Mesendoderm (in vitro differentiated cells): ENCODE measurements around the gene TRPM3. TPM values are rescaled to one million over a fixed set of nuclear protein-coding genes. Genes with fewer than 3 reads are reported as not detected.

Source experiments
- DNase-seq: peaks from one replicate; pipeline ENCODE4 v3.0.0; 2013
- H2AK5ac ChIP-seq: 2 replicates; pipeline ENCODE4 v1.6.1; 2013; ENCODE audit warnings: low read length, inconsistent platforms
- H2BK120ac ChIP-seq: 2 replicates; pipeline ENCODE4 v1.6.1; 2013; ENCODE audit warnings: low read depth, mild to moderate bottlenecking, low read length, moderate library complexity, mixed read lengths
- H2BK15ac ChIP-seq: replicated peaks from 2 replicates; pipeline ENCODE4 v1.6.1; 2013; ENCODE audit warnings: low read depth, mild to moderate bottlenecking, moderate library complexity
- H2BK5ac ChIP-seq: 2 replicates; pipeline ENCODE4 v1.6.1; 2013; ENCODE audit warnings: low read length, inconsistent platforms
- H3K18ac ChIP-seq: 2 replicates; pipeline ENCODE4 v1.6.1; 2013; ENCODE audit warnings: mild to moderate bottlenecking, low read length, mixed read lengths
- H3K23ac ChIP-seq: one replicate; pipeline ENCODE4 v1.6.1; 2013; ENCODE audit warnings: low read length
- H3K27ac ChIP-seq: 2 replicates; pipeline ENCODE4 v1.5.1; 2013; ENCODE audit warnings: low read depth, mild to moderate bottlenecking, inconsistent platforms, low read length, moderate library complexity
- H3K27me3 ChIP-seq: 2 replicates; pipeline ENCODE4 v1.6.1; 2013; ENCODE audit warnings: low read length, control low read depth, mild to moderate bottlenecking, inconsistent platforms; ENCODE audit not compliant: insufficient read depth, poor library complexity
- H3K36me3 ChIP-seq: 2 replicates; pipeline ENCODE4 v1.6.1; 2013; ENCODE audit warnings: low read length, inconsistent platforms; ENCODE audit not compliant: control insufficient read depth, insufficient read depth
- H3K4ac ChIP-seq: one replicate; pipeline ENCODE4 v1.6.1; 2013; ENCODE audit warnings: low read depth, mild to moderate bottlenecking, low read length, moderate library complexity
- H3K4me1 ChIP-seq: 2 replicates; pipeline ENCODE4 v1.6.1; 2013; ENCODE audit warnings: low read depth, low read length, inconsistent platforms; ENCODE audit not compliant: control insufficient read depth
- H3K4me2 ChIP-seq: 2 replicates; pipeline ENCODE4 v1.6.1; 2013; ENCODE audit warnings: low read length
- H3K4me3 ChIP-seq: 2 replicates; pipeline ENCODE4 v1.5.1; 2013; ENCODE audit warnings: mild to moderate bottlenecking, low read length
- H3K56ac ChIP-seq: one replicate; pipeline ENCODE4 v1.6.1; 2013; ENCODE audit warnings: low read length
- H3K79me1 ChIP-seq: 2 replicates; pipeline ENCODE4 v1.6.1; 2013; ENCODE audit warnings: low read length, inconsistent platforms
- H3K79me2 ChIP-seq: 2 replicates; pipeline ENCODE4 v1.6.1; 2013; ENCODE audit warnings: mild to moderate bottlenecking, low read length; ENCODE audit not compliant: control insufficient read depth, insufficient read depth
- H3K9ac ChIP-seq: 2 replicates; pipeline ENCODE4 v1.6.1; 2013; ENCODE audit warnings: low read length, inconsistent platforms
- H4K5ac ChIP-seq: one replicate; pipeline ENCODE4 v1.6.1; 2013; ENCODE audit warnings: low read length
- H4K8ac ChIP-seq: one replicate; pipeline ENCODE4 v1.6.1; 2013; ENCODE audit warnings: low read depth, mild to moderate bottlenecking, control low read depth, low read length, moderate library complexity
- WGBS: extraction: QIAGEN DNeasy Blood & Tissue Kit; methylation state at CpG from one replicate; pipeline ENCODE4 v1.1.7; 2013; ENCODE audit warnings: low lambda C conversion rate, missing lambda C conversion rate; ENCODE audit not compliant: insufficient coverage; ENCODE audit errors: extremely low coverage; 5-methylcytosine and 5-hydroxymethylcytosine counted together
- polyA plus RNA-seq, 2 experiments: library from polyadenylated mRNA; stranded (reverse); fragments of 200-250 nt; gene quantifications; one replicate each; pipeline ENCODE4 v1.2.3, GENCODE V29; 2013

The TRPM3 gene
- 2.1 TPM for polyA plus RNA-seq (2013, experiment 1 of 2)
- 2.5 TPM for polyA plus RNA-seq (2013, experiment 2 of 2)

GRCh38 chr9:71121275-71122021 is at the start of gene TRPM3:
Gene TRPM3, minus strand, starts transcription at chr9:71121621. Its CDS starts 267 bp downstream, at chr9:71121354.
- H3K23ac ChIP-seq: no peak within 1 kb of the TSS
- peak; percentile 54 for DNase-seq
- peak within 1 kb of the TSS; percentile 51 for H3K27ac ChIP-seq
- H2AK5ac ChIP-seq: no peak within 1 kb of the TSS
- H3K79me1 ChIP-seq: no peaks in the 10 kb centered on the region
- peak within 1 kb of the TSS; percentile 92 for H3K18ac ChIP-seq
- H3K4me1 ChIP-seq: peaks cover 2% of the 10 kb centered on the region
- H3K4me2 ChIP-seq: peak within 1 kb of the TSS; percentile 81
- no peaks in the 10 kb centered on the region for H3K79me2 ChIP-seq
- H4K8ac ChIP-seq: no peak within 1 kb of the TSS
- no CpG with 5 or more reads among the region's 19 CpGs for WGBS
- H2BK5ac ChIP-seq: no peak within 1 kb of the TSS
- H3K56ac ChIP-seq: no peak within 1 kb of the TSS
- H2BK120ac ChIP-seq: no peak within 1 kb of the TSS
- H3K27me3 ChIP-seq: no peaks in the 10 kb centered on the region
- H3K36me3 ChIP-seq: no peaks in the 10 kb centered on the region
- H4K5ac ChIP-seq: no peak within 1 kb of the TSS
- H3K4me3 ChIP-seq: peak within 1 kb of the TSS; percentile 33
- peak within 1 kb of the TSS; percentile 46 for H3K9ac ChIP-seq
- H2BK15ac ChIP-seq: no peak within 1 kb of the TSS
- H3K4ac ChIP-seq: peak within 1 kb of the TSS; percentile 27

- Histone ChIP-seq H3K27ac (no peak overlapping the region), H3K4me1 (no peaks in the 10 kb centered on the region), H2BK5ac (no peak overlapping the region), H4K5ac (no peak overlapping the region), H3K4me2 (no peak overlapping the region), H3K4ac (no peak overlapping the region), H2AK5ac (no peak overlapping the region), H3K4me3 (no peak overlapping the region), H4K8ac (no peak overlapping the region), H3K18ac (no peak overlapping the region), H2BK120ac (no peak overlapping the region), H3K36me3 (no peaks in the 10 kb centered on the region), H3K23ac (no peak overlapping the region), H3K9ac (no peak overlapping the region), H3K27me3 (no peaks in the 10 kb centered on the region), H3K79me2 (no peaks in the 10 kb centered on the region), H3K79me1 (no peaks in the 10 kb centered on the region), H3K56ac (no peak overlapping the region), H2BK15ac (no peak overlapping the region)
- no peak for DNase-seq
Measured at GRCh38 chr9:71168418-71168817, 47.0 kb upstream of the TRPM3 start.

GRCh38 chr9:71162126-71162525 is 40.7 kb upstream of the TRPM3 start:
- H3K9ac ChIP-seq: no peak overlapping the region
- no peak overlapping the region for H4K5ac ChIP-seq
- no peak overlapping the region for H3K56ac ChIP-seq
- H3K79me1 ChIP-seq: no peaks in the 10 kb centered on the region
- H3K27ac ChIP-seq: no peak overlapping the region
- no peaks in the 10 kb centered on the region for H3K36me3 ChIP-seq
- DNase-seq: no peak
- no peak overlapping the region for H4K8ac ChIP-seq
- H2BK15ac ChIP-seq: no peak overlapping the region
- H2BK120ac ChIP-seq: no peak overlapping the region
- H3K18ac ChIP-seq: no peak overlapping the region
- H3K23ac ChIP-seq: no peak overlapping the region
- H2AK5ac ChIP-seq: no peak overlapping the region
- no peak overlapping the region for H2BK5ac ChIP-seq
- H3K79me2 ChIP-seq: no peaks in the 10 kb centered on the region
- no CpG with 5 or more reads among the region's 2 CpGs for WGBS
- no peak overlapping the region for H3K4me3 ChIP-seq
- H3K4me1 ChIP-seq: no peaks in the 10 kb centered on the region
- H3K4ac ChIP-seq: no peak overlapping the region
- no peaks in the 10 kb centered on the region for H3K27me3 ChIP-seq
- no peak overlapping the region for H3K4me2 ChIP-seq

- H3K79me1 ChIP-seq: no peaks in the 10 kb centered on the region
- H3K9ac ChIP-seq: no peak overlapping the region
- no peak overlapping the region for H3K56ac ChIP-seq
- no peak overlapping the region for H2AK5ac ChIP-seq
- H4K8ac ChIP-seq: no peak overlapping the region
- H3K23ac ChIP-seq: no peak overlapping the region
- H2BK120ac ChIP-seq: no peak overlapping the region
- no peaks in the 10 kb centered on the region for H3K36me3 ChIP-seq
- no peak overlapping the region for H2BK5ac ChIP-seq
- no peak overlapping the region for H3K18ac ChIP-seq
- DNase-seq: no peak
- H3K79me2 ChIP-seq: no peaks in the 10 kb centered on the region
- no peaks in the 10 kb centered on the region for H3K27me3 ChIP-seq
- no peak overlapping the region for H2BK15ac ChIP-seq
- H3K4me2 ChIP-seq: no peak overlapping the region
- H3K27ac ChIP-seq: no peak overlapping the region
- H3K4me3 ChIP-seq: no peak overlapping the region
- H3K4me1 ChIP-seq: no peaks in the 10 kb centered on the region
- no CpG with 5 or more reads among the region's 1 CpG for WGBS
- H3K4ac ChIP-seq: no peak overlapping the region
- no peak overlapping the region for H4K5ac ChIP-seq
Measured at GRCh38 chr9:71157731-71158130, 36.3 kb upstream of the TRPM3 start.

- H3K4me2 ChIP-seq: no peak overlapping the region
- H2BK120ac ChIP-seq: no peak overlapping the region
- no peaks in the 10 kb centered on the region for H3K4me1 ChIP-seq
- no peak overlapping the region for H3K4me3 ChIP-seq
- H4K5ac ChIP-seq: no peak overlapping the region
- H3K27me3 ChIP-seq: no peaks in the 10 kb centered on the region
- H4K8ac ChIP-seq: no peak overlapping the region
- no peaks in the 10 kb centered on the region for H3K79me2 ChIP-seq
- H3K27ac ChIP-seq: no peak overlapping the region
- H3K56ac ChIP-seq: no peak overlapping the region
- no peak overlapping the region for H3K23ac ChIP-seq
- no peak overlapping the region for H3K4ac ChIP-seq
- H3K9ac ChIP-seq: no peak overlapping the region
- H2BK15ac ChIP-seq: no peak overlapping the region
- H3K79me1 ChIP-seq: no peaks in the 10 kb centered on the region
- DNase-seq: no peak
- WGBS: no CpG with 5 or more reads among the region's 2 CpGs
- H3K36me3 ChIP-seq: no peaks in the 10 kb centered on the region
- H2BK5ac ChIP-seq: no peak overlapping the region
- H2AK5ac ChIP-seq: no peak overlapping the region
- H3K18ac ChIP-seq: no peak overlapping the region
Measured at GRCh38 chr9:71147368-71147767, 25.9 kb upstream of the TRPM3 start.

GRCh38 chr9:71146511-71146910 is 25.1 kb upstream of the TRPM3 start:
- Histone ChIP-seq H3K27ac (no peak overlapping the region), H2BK5ac (no peak overlapping the region), H3K27me3 (no peaks in the 10 kb centered on the region), H2AK5ac (no peak overlapping the region), H3K56ac (no peak overlapping the region), H3K23ac (no peak overlapping the region), H3K4me2 (no peak overlapping the region), H4K8ac (no peak overlapping the region), H3K79me2 (no peaks in the 10 kb centered on the region), H3K4me1 (no peaks in the 10 kb centered on the region), H3K79me1 (no peaks in the 10 kb centered on the region), H3K18ac (no peak overlapping the region), H2BK15ac (no peak overlapping the region), H4K5ac (no peak overlapping the region), H3K9ac (no peak overlapping the region), H3K36me3 (no peaks in the 10 kb centered on the region), H2BK120ac (no peak overlapping the region), H3K4me3 (no peak overlapping the region), H3K4ac (no peak overlapping the region)
- DNase-seq: no peak
- WGBS: no CpG with 5 or more reads among the region's 1 CpG
